Activated CD8-positive, alpha-beta T cell treated with anti-CD3 and anti-CD28 coated beads for 36 hours (primary cell): Measurements from ENCODE around the gene MAGI2. TPM values are rescaled to one million over a fixed set of nuclear protein-coding genes. Genes with fewer than 3 reads are reported as not detected.

ENCODE experiments used
- ATAC-seq: fragments of 200-7000 bp; cut with Tn5 transposase; one replicate; pipeline ENCODE4 v1.10.0; 2021; ENCODE audit warnings: mild to moderate bottlenecking, moderate library complexity
- CTCF ChIA-PET: fragments of 350-600 bp; sonication (Branson Sonifier 250); formaldehyde crosslinking; loops from one replicate; lab custom pipeline; 2021; ENCODE audit warnings: antibody characterized with exemption; lab: Charles Lee
- POLR2A ChIA-PET: fragments of 350-600 bp; sonication (Branson Sonifier 250); formaldehyde crosslinking; loops from one replicate; lab custom pipeline; 2021; ENCODE audit warnings: antibody characterized with exemption; lab: Charles Lee
- DNase-seq: peaks from one replicate; pipeline ENCODE4 v3.0.0-alpha.2; 2020
- H3K27ac Mint-ChIP-seq: one replicate; pipeline ENCODE4 v1.8.0; 2021; ENCODE audit warnings: mild to moderate bottlenecking, mixed read lengths
- H3K27me3 Mint-ChIP-seq: one replicate; pipeline ENCODE4 v1.8.0; 2021; ENCODE audit warnings: mixed read lengths
- H3K36me3 Mint-ChIP-seq: one replicate; pipeline ENCODE4 v1.8.0; 2021; ENCODE audit warnings: low read depth, mixed read lengths
- H3K4me1 Mint-ChIP-seq: one replicate; pipeline ENCODE4 v1.8.0; 2021; ENCODE audit warnings: low read depth, mixed read lengths
- H3K4me3 Mint-ChIP-seq: one replicate; pipeline ENCODE4 v1.8.0; 2021; ENCODE audit warnings: mild to moderate bottlenecking, moderate library complexity, mixed read lengths
- H3K9me3 Mint-ChIP-seq: one replicate; pipeline ENCODE4 v1.8.0; 2021; ENCODE audit warnings: mixed read lengths
- intact Hi-C: fragments of 100-400 bp; cut with micrococcal nuclease; formaldehyde crosslinking; loops from one replicate; pipeline ENCODE4 v1.10.0; 2022
- total RNA-seq, 2 experiments: library from RNA; stranded (reverse); gene quantifications; one replicate each; pipeline ENCODE4 v1.2.3, GENCODE V29; 2021
- TF ChIP-seq, protein P1 (sequence below): fragments of 200-600 bp; IDR thresholded peaks from one replicate; pipeline ENCODE4 v1.8.0; 2022; ENCODE audit warnings: antibody characterized with exemption, mild to moderate bottlenecking

The MAGI2 gene
- total RNA-seq, 2 experiments from 2014 or later: 0.04 to 0.09 TPM

DNA sequence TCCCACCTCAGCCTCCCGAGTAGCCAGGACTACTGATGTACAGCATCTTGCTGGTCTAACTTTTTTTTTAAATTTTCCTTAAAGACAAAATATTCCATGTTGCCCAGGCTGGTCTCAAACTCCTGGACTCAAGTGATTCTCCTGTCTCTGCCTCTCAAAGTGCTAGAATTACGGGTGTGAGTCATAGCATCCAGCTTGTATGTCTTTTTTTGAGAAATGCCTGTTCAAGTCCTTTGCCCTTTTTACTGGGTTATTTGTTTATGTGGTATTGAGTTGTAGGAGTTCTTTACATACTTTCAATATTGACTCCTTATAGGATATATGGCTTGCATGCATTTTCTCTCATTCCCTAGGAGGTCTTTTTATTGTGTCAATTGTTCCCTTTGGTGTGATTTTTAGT lies 486.4 kb downstream of the MAGI2 start:
- ChIA-PET POLR2A (no interaction called here), CTCF (no interaction called here)
- peaks cover 3% of the 10 kb centered on the region for H3K9me3 Mint-ChIP-seq
- intact Hi-C loops: no loop called here
- H3K27me3 Mint-ChIP-seq: no peaks in the 10 kb centered on the region
- TF ChIP-seq, protein P1, sequence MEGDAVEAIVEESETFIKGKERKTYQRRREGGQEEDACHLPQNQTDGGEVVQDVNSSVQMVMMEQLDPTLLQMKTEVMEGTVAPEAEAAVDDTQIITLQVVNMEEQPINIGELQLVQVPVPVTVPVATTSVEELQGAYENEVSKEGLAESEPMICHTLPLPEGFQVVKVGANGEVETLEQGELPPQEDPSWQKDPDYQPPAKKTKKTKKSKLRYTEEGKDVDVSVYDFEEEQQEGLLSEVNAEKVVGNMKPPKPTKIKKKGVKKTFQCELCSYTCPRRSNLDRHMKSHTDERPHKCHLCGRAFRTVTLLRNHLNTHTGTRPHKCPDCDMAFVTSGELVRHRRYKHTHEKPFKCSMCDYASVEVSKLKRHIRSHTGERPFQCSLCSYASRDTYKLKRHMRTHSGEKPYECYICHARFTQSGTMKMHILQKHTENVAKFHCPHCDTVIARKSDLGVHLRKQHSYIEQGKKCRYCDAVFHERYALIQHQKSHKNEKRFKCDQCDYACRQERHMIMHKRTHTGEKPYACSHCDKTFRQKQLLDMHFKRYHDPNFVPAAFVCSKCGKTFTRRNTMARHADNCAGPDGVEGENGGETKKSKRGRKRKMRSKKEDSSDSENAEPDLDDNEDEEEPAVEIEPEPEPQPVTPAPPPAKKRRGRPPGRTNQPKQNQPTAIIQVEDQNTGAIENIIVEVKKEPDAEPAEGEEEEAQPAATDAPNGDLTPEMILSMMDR: no peak
- no peak for DNase-seq
- no peak overlapping the region for H3K4me3 Mint-ChIP-seq
- H3K36me3 Mint-ChIP-seq: no peaks in the 10 kb centered on the region
- no peak for ATAC-seq
- no peak overlapping the region for H3K27ac Mint-ChIP-seq
- no peaks in the 10 kb centered on the region for H3K4me1 Mint-ChIP-seq

DNA sequence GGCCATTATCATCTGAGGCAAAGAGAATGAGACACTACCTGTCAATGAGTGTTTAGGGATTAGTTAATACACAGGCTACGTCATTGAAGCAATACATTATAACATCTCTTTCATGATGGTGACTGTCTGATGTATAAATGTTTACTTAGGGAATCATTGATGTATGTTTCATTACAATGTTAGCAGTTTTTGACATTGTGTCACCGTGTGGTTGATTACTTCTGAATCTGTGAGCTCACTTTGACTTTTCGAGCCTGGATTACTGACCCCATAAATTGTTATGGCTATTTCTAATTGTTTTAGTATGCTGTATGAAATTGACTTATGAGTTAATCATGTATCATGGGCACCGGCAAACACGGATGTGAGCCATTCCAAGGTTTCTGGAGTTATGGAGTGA lies 494.0 kb downstream of the MAGI2 start:
- no peaks in the 10 kb centered on the region for H3K27me3 Mint-ChIP-seq
- no peak overlapping the region for H3K27ac Mint-ChIP-seq
- H3K4me1 Mint-ChIP-seq: no peaks in the 10 kb centered on the region
- TF ChIP-seq, protein P1: no peak
- peaks cover 2% of the 10 kb centered on the region for H3K9me3 Mint-ChIP-seq
- H3K4me3 Mint-ChIP-seq: no peak overlapping the region
- no peak for ATAC-seq
- no peaks in the 10 kb centered on the region for H3K36me3 Mint-ChIP-seq
- ChIA-PET POLR2A (no interaction called here), CTCF (no interaction called here)
- no peak for DNase-seq
- intact Hi-C loops: no loop called here

DNA sequence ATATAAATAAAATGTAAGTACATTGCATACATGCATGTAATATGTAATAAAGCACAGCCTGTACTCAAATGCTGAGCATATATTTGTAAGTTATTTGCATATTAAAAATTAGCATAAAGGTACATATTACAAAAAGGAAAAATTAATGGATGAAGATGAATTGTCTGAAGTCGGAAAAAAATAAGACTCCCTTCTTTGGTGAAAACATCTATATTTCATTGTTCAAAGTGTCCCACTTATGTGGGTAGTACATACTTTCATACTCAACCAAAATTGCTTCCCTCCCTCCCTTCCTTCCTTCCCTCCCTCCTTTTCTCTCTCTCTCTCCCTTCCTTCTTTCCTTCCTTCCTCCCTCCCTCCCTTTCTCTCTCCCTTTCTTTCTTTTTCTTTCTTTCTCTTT lies 498.1 kb downstream of the MAGI2 start:
- POLR2A ChIA-PET: no interaction called here
- ATAC-seq: no peak

DNA sequence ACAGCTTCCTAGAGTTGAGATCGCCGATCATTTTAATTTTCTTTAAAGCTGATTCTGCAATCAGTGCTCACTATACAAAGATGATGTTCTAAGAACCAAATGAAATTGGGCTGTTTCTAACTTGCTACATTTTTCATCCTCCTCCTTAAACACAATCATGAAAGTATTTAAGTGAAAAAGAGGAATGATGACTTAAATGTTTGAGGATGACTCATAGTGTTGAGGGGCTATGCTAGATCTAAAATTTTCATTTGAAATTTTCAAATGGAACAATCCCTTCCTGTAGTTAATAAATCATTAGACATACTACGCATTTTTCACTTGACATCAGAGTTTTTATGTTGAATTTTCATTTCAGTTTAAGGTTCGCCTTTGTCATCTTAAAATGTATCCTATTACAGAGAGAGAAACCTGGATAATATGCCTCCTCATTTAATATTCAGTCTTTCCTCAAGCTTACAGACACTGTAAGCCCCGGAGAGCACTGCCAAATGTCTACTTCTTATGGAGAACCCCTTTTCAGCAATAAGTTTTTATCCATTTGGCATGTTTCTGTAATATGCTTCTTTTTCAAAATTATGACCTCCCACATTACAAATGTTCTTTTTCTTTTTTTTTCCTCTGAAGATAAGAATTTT lies 499.6 kb downstream of the MAGI2 start:
- ChIA-PET CTCF (no interaction called here), POLR2A (no interaction called here)
- ATAC-seq (no peak), DNase-seq (no peak)
- intact Hi-C loops: no loop called here
- peaks cover 2% of the 10 kb centered on the region for H3K9me3 Mint-ChIP-seq
- no peak overlapping the region for H3K4me3 Mint-ChIP-seq
- H3K27me3 Mint-ChIP-seq: no peaks in the 10 kb centered on the region
- TF ChIP-seq, protein P1: no peak
- no peak overlapping the region for H3K27ac Mint-ChIP-seq
- H3K4me1 Mint-ChIP-seq: no peaks in the 10 kb centered on the region
- H3K36me3 Mint-ChIP-seq: no peaks in the 10 kb centered on the region

More for the DNA sequence above, 498.1 kb downstream of the MAGI2 start:
- TF ChIP-seq, protein P1: no peak
- Mint-ChIP-seq H3K4me1 (no peaks in the 10 kb centered on the region), H3K27me3 (no peaks in the 10 kb centered on the region), H3K4me3 (no peak overlapping the region), H3K9me3 (peaks cover 2% of the 10 kb centered on the region), H3K36me3 (no peaks in the 10 kb centered on the region), H3K27ac (no peak overlapping the region)
- DNase-seq: no peak
- CTCF ChIA-PET: no interaction called here
- intact Hi-C loops: no loop called here

DNA sequence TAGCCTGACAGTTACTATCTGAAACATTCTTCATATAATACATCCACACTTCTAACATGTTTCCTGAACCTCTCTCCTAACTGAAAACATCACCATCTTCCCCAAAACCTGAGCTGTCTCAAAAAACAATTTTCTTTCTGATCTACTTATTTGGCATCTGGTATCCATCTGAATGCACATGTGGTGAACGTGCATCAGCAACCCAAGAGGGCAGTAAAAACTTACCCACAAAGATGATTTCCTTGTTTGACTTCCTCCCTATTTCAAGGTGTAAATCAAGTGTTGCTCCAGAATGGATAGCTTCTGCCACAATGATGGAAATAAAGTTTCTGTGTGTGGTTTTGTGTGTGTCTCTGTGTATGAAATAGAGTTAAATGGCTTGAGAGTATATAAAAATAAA lies 500.4 kb downstream of the MAGI2 start:
- TF ChIP-seq, protein P1: no peak
- intact Hi-C loops: no loop called here
- H3K9me3 Mint-ChIP-seq: peaks cover 2% of the 10 kb centered on the region
- H3K27me3 Mint-ChIP-seq: no peaks in the 10 kb centered on the region
- no peak for DNase-seq
- H3K36me3 Mint-ChIP-seq: no peaks in the 10 kb centered on the region
- no peak for ATAC-seq
- H3K27ac Mint-ChIP-seq: no peak overlapping the region
- POLR2A ChIA-PET: no interaction called here
- no peaks in the 10 kb centered on the region for H3K4me1 Mint-ChIP-seq
- no peak overlapping the region for H3K4me3 Mint-ChIP-seq
- CTCF ChIA-PET: no interaction called here
